HepG2 (cell line): ENCODE measurements around the gene ERICH3. TPM values are rescaled to one million over a fixed set of nuclear protein-coding genes. Genes with fewer than 3 reads are reported as not detected.

Experiments
- ATAC-seq: fragments of 200-7000 bp; cut with Tn5 transposase; 3 replicates; pipeline ENCODE4 v1.9.1; 2020; ENCODE audit warnings: mild to moderate bottlenecking, moderate library complexity
- BruUV-seq: library from RNA; stranded (reverse); fragments of 400-500 nt; replicated peaks from 2 replicates; lab custom pipeline; 2021; lab: Mats Ljungman, UMichigan
- CTCF ChIA-PET: fragments of 300-600 bp; formaldehyde crosslinking; extraction: SDS; loops from one replicate; lab custom pipeline; 2021; ENCODE audit warnings: low total read pairs, inconsistent platforms, low intra/inter-chr PET ratio; lab: Yijun Ruan, JAX
- POLR2A ChIA-PET: fragments of 350-600 bp; sonication (Branson Sonifier 250); formaldehyde crosslinking; loops from one replicate; lab custom pipeline; 2020; ENCODE audit warnings: antibody characterized with exemption, inconsistent platforms; lab: Yijun Ruan, JAX
- DNase-seq: peaks from one replicate; pipeline ENCODE4 v3.0.0-alpha.2; 2015; ENCODE audit warnings: low spot score
- FAIRE-seq: peaks from 3 replicates; lab custom pipeline; 2011; peaks lifted over from hg19 to GRCh38; lab: Jason Lieb, UNC
- H2AFZ ChIP-seq: one replicate; pipeline ENCODE4 v1.6.1; 2011; ENCODE audit warnings: low read length, inconsistent platforms
- H3K27ac ChIP-seq: fragments of 300-600 bp; 3 replicates; pipeline ENCODE4 v1.8.0; 2011; ENCODE audit warnings: mixed run types, mild to moderate bottlenecking, mixed read lengths, low read length, inconsistent platforms; ENCODE audit not compliant: insufficient read depth; ENCODE audit errors: extremely low read length
- H3K27me3 ChIP-seq, 2 experiments: fragments of 200-600 bp in 1 of 2; 2 replicates in 1 of 2; 3 replicates in 1 of 2; pipeline versions ENCODE4 v1.6.0 to v1.8.0; 2011; ENCODE audit warnings: low read length in 2 of 2, mild to moderate bottlenecking in 2 of 2, moderate library complexity in 2 of 2, inconsistent platforms in 1 of 2; ENCODE audit not compliant: insufficient read depth in 2 of 2, control insufficient read depth in 1 of 2
- H3K36me3 ChIP-seq, 2 experiments: fragments of 200-600 bp in 1 of 2; replicated peaks in 1 of 2; 2 replicates in 1 of 2; 3 replicates in 1 of 2; pipeline versions ENCODE4 v1.5.1 to v1.8.0; 2011; ENCODE audit warnings: low read length in 2 of 2, inconsistent platforms in 1 of 2; ENCODE audit not compliant: insufficient read depth in 2 of 2, control insufficient read depth in 1 of 2
- H3K4me1 ChIP-seq: 2 replicates; pipeline ENCODE4 v1.5.1; 2012; ENCODE audit warnings: low read length, inconsistent platforms; ENCODE audit not compliant: insufficient read depth
- H3K4me2 ChIP-seq: 2 replicates; pipeline ENCODE4 v1.6.0; 2011; ENCODE audit warnings: low read depth, low read length, inconsistent platforms
- H3K4me3 ChIP-seq, 3 experiments: fragments of 200-600 bp in 1 of 3; sonication (generic), shearing (Covaris generic) in 1 of 3; replicated peaks in 1 of 3; 2 replicates each; pipeline ENCODE4 v1.5.1; 2011 to 2016; ENCODE audit warnings: low read length in 3 of 3, inconsistent platforms in 2 of 3, low read depth in 2 of 3, mild to moderate bottlenecking in 2 of 3, control low read depth in 1 of 3, mixed read lengths in 1 of 3; ENCODE audit not compliant: insufficient read depth in 1 of 3
- H3K79me2 ChIP-seq: one replicate; pipeline ENCODE4 v1.6.1; 2011; ENCODE audit warnings: low read length, inconsistent platforms; ENCODE audit not compliant: insufficient read depth
- H3K9ac ChIP-seq: 2 replicates; pipeline ENCODE4 v1.6.0; 2011; ENCODE audit warnings: mild to moderate bottlenecking, low read depth, low read length, inconsistent platforms; ENCODE audit not compliant: insufficient read depth
- H3K9me3 ChIP-seq: 2 replicates; pipeline ENCODE4 v1.5.1; 2012; ENCODE audit warnings: mild to moderate bottlenecking, low read length
- H4K20me1 ChIP-seq: 2 replicates; pipeline ENCODE4 v1.6.0; 2011; ENCODE audit warnings: inconsistent platforms, mild to moderate bottlenecking, low read length, moderate library complexity; ENCODE audit not compliant: insufficient read depth
- ARID5B ChIP-seq: IDR thresholded peaks from 2 replicates; pipeline ENCODE4 v1.4.0; 2020; ENCODE audit warnings: mild to moderate bottlenecking, missing genetic modification reagents
- HNRNPK ChIP-seq: fragments of 200-400 bp; formaldehyde crosslinking; IDR thresholded peaks from 2 replicates; pipeline ENCODE4 v1.6.1; 2018; ENCODE audit warnings: low read length, low read depth, moderate library complexity, mild to moderate bottlenecking; ENCODE audit not compliant: poor library complexity, severe bottlenecking
- IRX3 ChIP-seq: sonication (generic); formaldehyde crosslinking; IDR thresholded peaks from 2 replicates; pipeline ENCODE4 v1.8.1; 2023; ENCODE audit warnings: mild to moderate bottlenecking, low read depth, missing genetic modification reagents, borderline replicate concordance
- NFE2 ChIP-seq: sonication (generic); formaldehyde crosslinking; IDR thresholded peaks from 2 replicates; pipeline ENCODE4 v1.4.0; 2020; ENCODE audit warnings: missing genetic modification reagents
- POGZ ChIP-seq: sonication (generic); formaldehyde crosslinking; IDR thresholded peaks from 2 replicates; pipeline ENCODE4 v1.4.0; 2020; ENCODE audit warnings: mild to moderate bottlenecking, missing genetic modification reagents
- SPEN ChIP-seq: sonication (generic); formaldehyde crosslinking; IDR thresholded peaks from 2 replicates; pipeline ENCODE4 v1.5.1; 2020; ENCODE audit warnings: low read depth, mild to moderate bottlenecking, missing genetic modification reagents
- ZBTB42 ChIP-seq: sonication (generic); formaldehyde crosslinking; IDR thresholded peaks from 2 replicates; pipeline ENCODE4 v1.5.0; 2020; ENCODE audit warnings: mild to moderate bottlenecking, missing genetic modification reagents
- ZNF34 ChIP-seq: sonication (generic); formaldehyde crosslinking; IDR thresholded peaks from 2 replicates; pipeline ENCODE4 v1.4.0; 2020; ENCODE audit warnings: mild to moderate bottlenecking, missing genetic modification reagents, borderline replicate concordance
- ZNF513 ChIP-seq: sonication (generic); formaldehyde crosslinking; conservative IDR thresholded peaks from 2 replicates; pipeline ENCODE4 v1.5.0; 2020; ENCODE audit warnings: missing genetic modification reagents
- ZNF629 ChIP-seq: sonication (generic); formaldehyde crosslinking; conservative IDR thresholded peaks from 2 replicates; pipeline ENCODE4 v1.5.0; 2020; ENCODE audit warnings: missing genetic modification reagents
- ZNF678 ChIP-seq: sonication (generic); formaldehyde crosslinking; IDR thresholded peaks from 2 replicates; pipeline ENCODE4 v1.4.0; 2020; ENCODE audit warnings: mild to moderate bottlenecking, missing genetic modification reagents
- WGBS: methylation state at CpG from one replicate; pipeline ENCODE4 v1.1.6; 2017; ENCODE audit warnings: low lambda C conversion rate; 5-methylcytosine and 5-hydroxymethylcytosine counted together
- in situ Hi-C: cut with HindIII; loops from 2 replicates; pipeline ENCODE4 v1.10.0; 2017; ENCODE audit warnings: low pct_unique_long_range_greater_than_20kb; ENCODE audit not compliant: extremely low pct_ligation_motif_present
- intact Hi-C: fragments of 100-400 bp; cut with micrococcal nuclease; formaldehyde crosslinking; loops from one replicate; pipeline ENCODE4 v1.10.0; 2022; ENCODE audit not compliant: unreplicated experiment
- polyA plus RNA-seq, 8 experiments: library from polyadenylated mRNA; depleted of rRNA in 3 of 8; stranded (reverse) in 7 of 8; unstranded in 1 of 8; fragments of >200 nt; fragmentation: Illumina TruSeq in 4 of 8; extraction: Trizol in 4 of 8; gene quantifications; 2 replicates each; pipeline versions ENCODE4 v1.2.1 to v1.2.3, GENCODE V29; 2011 to 2016; ENCODE audit warnings: low read depth in 4 of 8, missing spikeins in 1 of 8, mixed read lengths in 1 of 8; ENCODE audit not compliant: insufficient read depth in 1 of 8
- total RNA-seq, 5 experiments: library from RNA; depleted of rRNA; stranded (reverse); fragments of >200 nt; fragmentation: Illumina TruSeq; extraction: Trizol; gene quantifications; 2 replicates each; pipeline ENCODE4 v1.2.3, GENCODE V29; 2016; ENCODE audit warnings: low read depth in 1 of 5
- TF ChIP-seq, protein P1 (sequence below): sonication (generic); formaldehyde crosslinking; IDR thresholded peaks from 2 replicates; pipeline ENCODE4 v1.4.0; 2020; ENCODE audit warnings: missing genetic modification reagents, borderline replicate concordance

The ERICH3 gene
- total and polyA plus RNA-seq, 2 of the 13 experiments (the other 11 are each of a cell fraction or from before 2014, with no cell fraction given), result 0.03 TPM; not detected in 1

GRCh38 chr1:74699331-74699730 is 25.7 kb upstream of the ERICH3 start:
- BruUV-seq, result no TSS peak
- peaks cover 2 to 15% of the 10 kb centered on the region in 2 experiments; a peak in 2 of 5 replicates for H3K36me3 ChIP-seq
- in situ Hi-C loops (loop anchor here (25.0 kb wide), 1 partner anchor 862 kb away; no protein-coding TSS in a partner anchor), intact Hi-C loops (no loop called here)
- ChIA-PET POLR2A (no interaction called here), CTCF (no interaction called here)
- H3K79me2 ChIP-seq, result no peaks in the 10 kb centered on the region
- no peaks in the 10 kb centered on the region for H3K9me3 ChIP-seq
- H4K20me1 ChIP-seq, result no peaks in the 10 kb centered on the region
- H3K4me1 ChIP-seq, result no peaks in the 10 kb centered on the region
- H3K4me2 ChIP-seq, result no peak overlapping the region
- no peak overlapping the region for H3K4me3 ChIP-seq
- no peak overlapping the region for H3K27ac ChIP-seq
- H2AFZ ChIP-seq, result no peak overlapping the region
- FAIRE-seq (no peak), ATAC-seq (no peak), DNase-seq (no peak)
- H3K9ac ChIP-seq, result no peak overlapping the region
- H3K27me3 ChIP-seq, result no peaks in the 10 kb centered on the region; a peak in 1 of 5 replicates
- TF ChIP-seq, protein P1, sequence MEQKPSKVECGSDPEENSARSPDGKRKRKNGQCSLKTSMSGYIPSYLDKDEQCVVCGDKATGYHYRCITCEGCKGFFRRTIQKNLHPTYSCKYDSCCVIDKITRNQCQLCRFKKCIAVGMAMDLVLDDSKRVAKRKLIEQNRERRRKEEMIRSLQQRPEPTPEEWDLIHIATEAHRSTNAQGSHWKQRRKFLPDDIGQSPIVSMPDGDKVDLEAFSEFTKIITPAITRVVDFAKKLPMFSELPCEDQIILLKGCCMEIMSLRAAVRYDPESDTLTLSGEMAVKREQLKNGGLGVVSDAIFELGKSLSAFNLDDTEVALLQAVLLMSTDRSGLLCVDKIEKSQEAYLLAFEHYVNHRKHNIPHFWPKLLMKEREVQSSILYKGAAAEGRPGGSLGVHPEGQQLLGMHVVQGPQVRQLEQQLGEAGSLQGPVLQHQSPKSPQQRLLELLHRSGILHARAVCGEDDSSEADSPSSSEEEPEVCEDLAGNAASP (CRISPR knock-in tag), result no peak
- TF ChIP-seq ZNF629, result no peak
- no peak for TF ChIP-seq NFE2 (CRISPR knock-in tag)

DNA sequence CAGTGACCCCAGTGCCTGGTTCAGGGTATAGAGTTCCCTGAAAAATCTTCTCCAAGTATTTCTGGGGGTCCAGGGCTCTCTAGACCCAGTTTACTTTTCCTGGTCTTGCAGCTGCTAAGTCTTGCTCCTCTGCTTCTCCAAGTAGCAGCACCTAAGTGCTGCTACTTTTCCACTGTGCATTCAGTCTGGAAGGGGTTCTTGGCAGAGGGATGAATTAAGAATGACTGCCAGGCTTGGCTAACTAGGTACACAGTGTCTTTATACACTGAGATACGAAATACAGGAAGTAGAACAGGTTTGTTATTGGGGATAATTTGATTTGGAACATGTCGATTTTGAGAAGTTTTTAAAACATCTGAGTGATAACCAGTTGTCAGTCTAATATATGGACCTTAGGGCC is 24.2 kb upstream of the ERICH3 start:
- WGBS, result 75% methylated on average over 2 of the region's 2 CpGs
- Histone ChIP-seq H3K27ac (no peak overlapping the region), H3K36me3 (peaks cover 2 to 8% of the 10 kb centered on the region in 2 experiments; a peak in 2 of 5 replicates), H4K20me1 (no peaks in the 10 kb centered on the region), H2AFZ (no peak overlapping the region), H3K27me3 (no peaks in the 10 kb centered on the region; a peak in 1 of 5 replicates), H3K9ac (no peak overlapping the region), H3K9me3 (no peaks in the 10 kb centered on the region), H3K4me2 (no peak overlapping the region), H3K4me1 (no peaks in the 10 kb centered on the region), H3K4me3 (no peak overlapping the region), H3K79me2 (no peaks in the 10 kb centered on the region)
- FAIRE-seq (no peak), DNase-seq (no peak), ATAC-seq (no peak; the same call in 2 of the 3 replicates)
- POLR2A ChIA-PET, result no interaction called here
- intact Hi-C loops (no loop called here), in situ Hi-C loops (loop anchor here (25.0 kb wide), 1 partner anchor 861 kb away; no protein-coding TSS in a partner anchor)
- CTCF ChIA-PET, result no interaction called here
- no TSS peak for BruUV-seq
- TF ChIP-seq IRX3 (CRISPR knock-in tag) (no peak), ARID5B (CRISPR knock-in tag) (no peak), ZBTB42 (CRISPR knock-in tag) (no peak), ZNF513 (CRISPR knock-in tag) (no peak), ZNF34 (no peak), SPEN (CRISPR knock-in tag) (no peak), ZNF678 (CRISPR knock-in tag) (no peak), HNRNPK (no peak), POGZ (CRISPR knock-in tag) (no peak)
